HG02870 (cell line): ENCODE data around the gene GATD1.

Experiments used
- ATAC-seq: cut with Tn5 transposase; IDR thresholded peaks from one replicate; pipeline ENCODE4 v1.9.1; 2021; ENCODE audit warnings: mild to moderate bottlenecking, moderate library complexity; ENCODE audit not compliant: unreplicated experiment

Gene GATD1

DNA sequence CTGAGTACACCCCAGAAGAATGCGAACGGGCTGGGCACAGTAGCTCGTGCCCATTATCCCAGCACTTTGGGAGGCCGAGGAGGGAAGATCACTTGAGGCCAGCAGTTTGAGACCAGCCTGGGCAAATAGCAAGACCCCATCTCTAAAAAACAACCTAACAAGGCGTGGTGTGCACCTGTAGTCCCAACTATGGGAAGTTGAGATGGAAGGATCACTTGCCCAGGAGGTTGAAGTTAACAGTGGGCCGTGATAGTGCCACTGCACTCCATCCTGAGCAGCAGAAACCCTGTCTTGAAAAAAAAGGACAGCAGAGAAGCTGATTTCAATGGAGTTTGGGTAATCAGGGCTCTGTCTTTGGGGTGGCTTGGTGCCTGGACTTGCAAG is 35.8 kb upstream of the GATD1 start:
- ATAC-seq: no peak

DNA sequence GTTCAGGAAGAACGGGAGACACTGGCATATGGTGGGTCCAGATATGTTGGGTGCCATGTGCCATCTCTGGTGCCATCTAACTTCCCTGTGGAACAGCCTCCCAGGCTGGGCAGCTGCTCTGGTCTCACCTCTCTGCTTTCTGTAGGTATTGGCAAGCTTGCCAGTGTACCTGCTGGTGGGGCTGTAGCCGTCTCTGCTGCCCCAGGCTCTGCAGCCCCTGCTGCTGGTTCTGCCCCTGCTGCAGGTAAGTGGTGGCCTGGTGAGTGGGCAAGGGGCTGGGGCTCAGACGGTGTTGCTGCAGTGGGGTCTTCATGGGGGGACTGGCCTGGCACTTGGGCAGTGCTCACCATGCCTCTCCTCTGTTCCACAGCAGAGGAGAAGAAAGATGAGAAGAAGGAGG is 35.1 kb upstream of the GATD1 start:
- no peak for ATAC-seq

DNA sequence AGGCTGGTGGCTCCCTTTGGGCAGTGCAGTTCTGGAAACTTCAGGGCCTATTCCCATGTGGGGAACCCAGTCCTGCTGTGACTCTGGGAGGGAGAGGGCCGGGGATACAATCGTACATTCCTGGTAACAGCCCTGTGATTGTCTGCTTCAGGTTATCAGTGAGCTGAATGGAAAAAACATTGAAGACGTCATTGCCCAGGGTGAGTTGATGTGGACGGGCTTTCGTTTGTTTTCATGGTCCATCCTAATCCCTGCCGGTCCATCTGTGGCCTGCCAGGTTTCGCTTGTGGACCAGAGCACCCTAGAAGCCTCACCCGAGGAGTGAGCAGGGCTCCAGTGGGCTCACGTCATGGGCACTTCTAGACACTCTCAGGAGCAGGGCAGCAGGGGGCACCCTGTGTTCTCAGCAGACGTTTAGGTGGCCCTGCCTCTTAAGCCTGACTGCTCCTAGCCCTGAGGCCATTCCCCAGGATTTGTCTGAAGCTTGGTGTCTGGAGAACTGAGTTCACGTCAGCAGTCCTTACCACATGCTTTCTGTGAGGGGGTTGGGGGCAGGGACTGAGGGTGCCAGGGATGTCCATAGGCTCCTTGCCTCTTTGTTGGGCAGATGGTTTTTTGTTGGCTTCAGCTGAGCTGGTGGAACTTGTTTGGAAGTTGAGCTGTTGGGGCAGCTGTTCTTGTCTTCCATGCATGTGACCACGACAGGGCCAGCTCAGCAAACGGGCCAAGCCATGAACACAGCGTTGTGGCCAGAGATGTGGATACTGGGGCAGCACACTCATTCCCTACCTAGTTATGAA is 34.4 kb upstream of the GATD1 start:
- no peak for ATAC-seq

DNA sequence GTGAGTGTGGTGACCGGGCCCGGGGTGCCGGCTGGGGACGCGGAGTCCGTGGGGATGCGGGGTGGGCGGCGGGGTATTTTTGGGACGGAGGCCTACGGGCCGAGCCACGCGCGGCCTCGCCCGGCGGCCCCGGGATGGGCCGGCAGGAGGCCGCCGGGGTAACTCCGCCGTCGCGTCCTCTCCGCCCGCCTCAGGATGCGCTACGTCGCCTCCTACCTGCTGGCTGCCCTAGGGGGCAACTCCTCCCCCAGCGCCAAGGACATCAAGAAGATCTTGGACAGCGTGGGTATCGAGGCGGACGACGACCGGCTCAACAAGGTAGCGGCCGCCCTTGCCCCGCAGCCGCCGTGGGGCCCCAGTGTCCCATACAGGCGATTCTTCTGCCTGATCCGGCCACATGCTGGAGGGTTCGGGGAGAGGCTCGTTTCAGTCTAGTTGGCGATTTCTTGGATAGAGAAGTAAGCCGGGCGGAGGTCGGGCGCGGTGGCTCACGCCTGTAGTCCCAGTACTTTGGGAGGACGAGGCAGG is 32.8 kb upstream of the GATD1 start:
- no peak for ATAC-seq

DNA sequence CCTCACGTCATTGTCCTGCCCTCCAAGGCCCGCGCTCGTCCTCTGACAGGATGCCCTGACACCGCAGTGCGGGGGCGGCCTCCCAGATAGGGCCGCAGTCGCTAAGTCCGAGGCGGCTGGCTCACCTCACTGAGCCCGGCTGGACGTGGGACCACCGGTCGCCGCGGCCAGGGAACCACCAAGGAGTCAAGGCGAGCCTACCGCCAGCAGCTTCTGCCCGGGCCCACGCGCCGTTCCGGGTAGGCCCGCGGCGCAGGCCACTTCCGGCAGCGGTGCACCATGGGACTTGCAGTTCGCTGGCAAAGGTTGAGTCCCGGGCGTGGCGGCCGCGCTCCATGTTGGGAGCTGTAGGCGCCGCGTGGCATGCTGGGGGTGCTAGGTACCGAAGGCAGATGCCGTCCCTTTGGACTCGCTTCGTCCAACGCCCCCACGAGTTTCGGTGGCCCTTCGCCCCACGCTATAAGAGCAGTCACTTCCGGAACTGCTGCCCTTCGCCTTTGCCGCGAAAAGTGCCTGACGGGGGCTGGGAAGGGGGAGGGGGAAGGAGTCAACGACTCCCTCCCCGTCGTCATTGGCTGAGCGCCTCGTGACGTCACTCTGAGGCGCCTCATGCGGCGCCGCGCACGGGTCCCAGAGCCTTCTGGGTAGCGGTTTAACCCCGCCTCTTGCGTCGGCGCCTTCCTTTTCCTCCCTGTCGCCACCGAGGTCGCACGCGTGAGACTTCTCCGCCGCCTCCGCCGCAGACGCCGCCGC is 32.2 kb upstream of the GATD1 start, which contains the start of gene RPLP2:
Gene RPLP2, plus strand, starts transcription at position 681 of the 753 bp plus-strand sequence. CDS start 268 bp downstream, outside the sequence.
- peak; percentile 69 for ATAC-seq

DNA sequence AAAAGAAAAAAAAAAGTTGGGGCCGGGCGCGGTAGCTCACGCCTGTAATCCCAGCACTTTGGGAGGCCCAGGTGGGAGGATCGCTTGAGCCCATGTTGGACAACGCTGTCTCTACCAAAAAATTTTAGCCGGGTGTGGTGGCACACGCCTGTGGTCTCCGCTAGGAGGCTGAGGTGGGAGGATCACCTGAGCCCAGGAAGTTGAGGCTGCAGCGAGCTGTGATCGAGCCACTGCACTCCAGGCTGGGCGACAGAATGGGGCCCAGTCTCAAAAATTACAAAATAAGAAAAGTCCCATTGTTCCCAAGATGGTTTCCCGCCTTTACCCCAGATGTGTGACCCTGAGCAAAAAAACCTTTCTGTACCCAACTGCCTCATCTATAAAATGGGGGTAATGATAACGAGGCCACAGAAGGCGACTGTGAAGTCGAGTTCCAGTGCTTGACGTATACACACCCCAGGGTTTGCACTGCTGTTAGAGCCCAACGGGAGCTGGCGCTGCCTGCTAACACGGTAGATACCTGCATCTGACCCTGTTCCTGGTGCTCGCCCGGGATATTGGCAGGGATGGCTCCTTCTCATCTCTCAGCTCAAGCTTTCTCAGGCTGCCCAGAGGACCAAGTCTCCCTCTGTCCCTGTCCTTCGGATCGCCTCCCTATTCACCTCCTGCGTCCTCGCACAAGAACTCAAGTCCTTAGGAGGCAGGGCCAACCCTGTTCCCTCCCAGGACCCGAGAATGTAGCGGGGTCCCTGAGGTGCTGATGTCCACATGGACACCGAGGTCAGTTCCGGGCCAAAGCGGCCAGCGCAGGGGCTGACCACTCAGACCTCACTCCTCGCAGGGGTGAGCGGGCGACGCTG is 31.4 kb upstream of the GATD1 start:
- ATAC-seq: no peak

DNA sequence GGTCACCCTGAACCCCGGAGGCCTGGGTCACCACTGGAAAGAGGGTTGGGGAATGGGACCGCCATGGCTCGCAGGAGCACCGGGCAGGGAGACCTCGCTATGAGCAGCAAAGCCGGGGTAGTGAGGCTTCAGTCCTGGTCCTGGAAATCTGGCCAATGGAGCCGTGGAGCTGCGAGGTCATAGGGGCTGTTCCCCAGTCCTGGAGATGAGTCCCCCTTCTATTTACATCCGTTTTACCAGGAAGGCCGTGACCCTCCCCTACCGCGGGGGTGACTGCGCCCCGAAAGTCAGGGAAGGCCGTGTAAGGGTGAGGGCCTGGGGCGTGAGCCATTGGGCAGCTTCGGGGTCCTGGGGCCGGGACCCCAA is 27.3 kb upstream of the GATD1 start:
- no peak for ATAC-seq

DNA sequence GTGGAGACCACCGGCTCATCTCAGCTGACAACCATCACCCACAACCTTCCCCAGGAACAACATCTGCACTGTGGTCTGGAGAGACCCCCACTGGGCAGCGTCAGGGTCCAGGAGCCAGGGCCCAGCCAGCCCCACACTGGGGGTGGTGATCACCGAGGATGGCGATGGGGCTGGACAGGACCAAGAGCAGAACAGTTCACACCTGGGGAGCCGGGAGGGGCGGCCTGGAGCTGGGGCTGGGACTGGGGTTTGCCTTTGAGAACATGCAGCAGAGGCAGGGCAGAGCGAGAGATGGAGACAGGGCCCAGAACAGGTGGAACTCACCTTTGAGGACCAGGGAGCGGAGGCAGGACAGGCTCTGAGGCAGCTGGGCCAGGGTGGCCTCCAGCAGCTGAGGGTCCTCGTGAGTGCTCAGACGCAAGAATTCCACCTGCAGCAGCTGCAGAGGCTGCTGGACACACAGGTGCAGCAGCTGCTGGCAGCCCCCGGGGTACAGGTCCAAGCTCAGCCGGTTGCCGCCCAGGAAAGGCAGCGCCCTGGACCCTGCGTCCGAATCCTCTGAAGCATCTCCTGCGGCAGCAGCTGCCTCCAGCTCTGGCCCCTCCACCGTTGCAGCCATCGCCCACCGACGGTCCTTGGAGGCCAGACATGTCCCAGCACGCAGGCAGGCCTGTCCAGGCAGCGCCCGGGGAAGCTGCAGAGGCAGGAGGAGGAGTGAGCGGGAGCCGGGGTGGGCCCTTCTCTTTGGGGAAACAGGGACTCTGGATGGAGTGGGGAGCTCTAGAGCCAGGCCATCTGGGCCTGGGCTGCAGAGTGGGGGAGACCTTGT is 26.7 kb upstream of the GATD1 start:
- ATAC-seq: no peak

DNA sequence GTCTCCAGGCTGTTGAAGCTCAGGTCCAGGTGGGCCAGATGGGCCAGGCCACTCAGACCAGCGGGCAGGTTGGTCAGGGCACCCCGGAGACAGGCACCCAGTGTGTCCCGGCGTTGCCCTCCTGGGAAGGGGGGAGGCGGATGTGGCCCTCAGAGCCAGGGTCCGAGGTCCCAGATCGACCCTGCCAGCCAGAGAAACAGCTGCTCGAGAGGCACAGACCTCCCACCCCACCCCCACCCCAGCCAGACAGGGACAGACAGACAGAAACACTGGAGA is 26.1 kb upstream of the GATD1 start:
- no peak for ATAC-seq

DNA sequence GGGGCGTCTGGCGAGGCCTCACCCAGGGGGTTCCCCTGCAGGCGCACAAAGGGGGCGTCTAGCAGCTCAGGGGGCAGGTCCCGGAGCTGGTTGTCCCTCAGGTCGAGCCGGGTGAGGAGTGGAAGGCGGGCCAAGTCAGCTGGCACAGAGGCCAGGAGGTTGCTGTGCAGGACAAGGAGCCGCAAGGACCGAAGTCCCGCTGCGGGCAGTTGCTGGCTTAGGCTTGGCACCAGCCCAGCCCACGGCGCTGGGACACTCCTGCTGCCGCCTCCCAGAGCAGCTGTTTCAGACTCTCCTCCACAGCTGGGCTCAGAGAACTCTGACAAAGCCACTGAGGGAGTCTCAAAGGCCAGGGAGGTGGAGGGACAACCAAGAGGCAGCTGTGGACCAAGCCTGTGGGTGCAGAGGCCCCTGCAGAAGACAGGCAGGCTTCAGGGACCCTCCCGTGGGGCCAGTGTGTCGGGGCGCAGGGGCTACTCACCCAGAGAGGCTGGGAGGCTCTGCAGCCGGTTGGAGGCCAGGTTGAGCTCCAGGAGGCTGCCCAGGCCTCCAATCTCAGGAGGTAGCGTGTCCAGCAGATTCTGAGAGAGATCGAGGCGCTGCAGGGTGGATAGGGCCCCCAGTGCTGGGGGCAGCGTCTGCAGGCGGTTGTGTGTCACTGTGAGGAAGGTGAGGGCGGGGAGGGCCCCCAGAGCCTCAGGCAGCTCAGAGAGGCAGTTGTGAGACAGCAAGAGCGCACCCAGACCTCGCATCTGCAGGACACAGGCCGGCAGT is 25.6 kb upstream of the GATD1 start:
- ATAC-seq: no peak

DNA sequence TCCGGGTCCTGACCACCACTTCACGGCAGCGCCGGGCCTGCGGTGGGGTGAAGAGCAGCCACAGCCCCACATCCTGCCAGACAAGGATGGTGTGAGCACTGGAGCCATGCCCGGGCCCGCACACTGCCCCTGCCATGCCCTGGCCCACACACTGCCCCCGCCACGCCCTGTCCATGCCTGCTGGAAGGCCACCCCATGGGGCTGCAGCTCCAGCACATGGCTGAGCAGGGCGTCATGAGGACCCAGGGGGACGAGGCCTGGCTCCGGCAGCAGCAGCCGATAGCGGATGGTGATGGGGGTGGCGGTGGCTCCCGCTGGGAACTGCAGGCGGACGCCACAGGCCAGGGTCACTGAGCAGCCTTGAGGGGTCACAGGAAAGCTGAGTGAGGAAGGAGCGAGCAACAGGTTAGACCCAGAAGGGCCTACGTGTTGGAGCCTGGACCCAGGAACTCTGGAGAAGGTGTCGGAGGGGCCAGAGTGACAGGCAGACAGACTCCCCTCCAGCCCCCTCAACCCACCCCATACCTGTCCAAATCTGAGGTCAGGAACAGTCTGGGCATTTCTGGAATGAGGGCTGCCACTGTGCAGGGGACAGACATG is 24.8 kb upstream of the GATD1 start:
- ATAC-seq: no peak

DNA sequence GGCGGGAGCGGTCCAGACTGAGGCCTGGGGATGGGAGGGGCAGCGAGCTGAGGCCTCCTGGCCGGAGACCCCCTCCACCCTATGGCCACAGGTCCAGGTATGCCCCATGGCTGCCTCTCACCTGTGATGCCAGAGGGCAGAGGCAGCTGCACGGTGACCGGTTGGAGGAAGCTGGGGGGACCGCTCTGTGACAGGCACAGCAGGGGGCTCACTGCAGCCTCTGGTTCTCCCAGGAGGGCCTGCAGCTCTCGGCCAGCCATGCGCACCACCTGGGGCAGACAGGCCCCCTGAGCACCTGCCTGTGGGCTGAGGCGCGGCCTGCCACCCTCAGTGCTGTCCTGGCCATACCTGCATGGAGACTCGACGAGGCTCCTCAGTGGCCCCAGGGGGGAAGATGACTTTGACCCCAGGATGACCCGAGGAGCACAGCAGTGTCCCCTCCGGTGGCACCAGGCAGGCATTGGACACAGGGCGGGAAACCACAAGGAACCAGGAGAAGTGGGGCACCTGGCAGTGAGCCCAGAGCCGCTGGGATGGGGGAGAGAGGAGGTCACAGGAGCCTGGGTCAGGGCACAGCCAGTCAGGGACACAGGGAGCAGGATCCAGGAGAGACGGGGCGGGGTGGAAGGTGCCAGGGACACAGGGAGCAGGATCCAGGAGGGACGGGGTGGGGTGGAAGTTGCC is 24.0 kb upstream of the GATD1 start:
- ATAC-seq: no peak

DNA sequence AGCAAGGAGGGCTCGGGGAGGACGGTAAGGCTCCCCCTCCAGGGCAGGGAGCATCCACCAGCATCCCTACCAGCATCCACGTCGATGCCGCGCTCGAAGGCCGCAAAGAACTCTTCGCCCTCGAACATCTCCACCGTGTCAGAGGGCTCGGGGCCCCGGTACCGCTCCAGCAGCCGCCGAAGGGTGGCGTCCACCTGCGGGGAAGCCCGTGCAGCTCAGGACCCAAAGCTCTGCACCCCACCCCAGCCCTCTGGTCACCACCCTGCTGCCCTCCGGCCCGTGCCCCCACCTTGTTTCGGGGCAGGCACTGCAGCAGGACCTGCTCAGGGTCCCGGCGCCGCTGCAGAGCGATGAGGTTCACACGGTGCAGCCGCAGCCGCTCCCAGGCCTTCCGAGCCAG is 23.2 kb upstream of the GATD1 start:
- ATAC-seq: no peak

DNA sequence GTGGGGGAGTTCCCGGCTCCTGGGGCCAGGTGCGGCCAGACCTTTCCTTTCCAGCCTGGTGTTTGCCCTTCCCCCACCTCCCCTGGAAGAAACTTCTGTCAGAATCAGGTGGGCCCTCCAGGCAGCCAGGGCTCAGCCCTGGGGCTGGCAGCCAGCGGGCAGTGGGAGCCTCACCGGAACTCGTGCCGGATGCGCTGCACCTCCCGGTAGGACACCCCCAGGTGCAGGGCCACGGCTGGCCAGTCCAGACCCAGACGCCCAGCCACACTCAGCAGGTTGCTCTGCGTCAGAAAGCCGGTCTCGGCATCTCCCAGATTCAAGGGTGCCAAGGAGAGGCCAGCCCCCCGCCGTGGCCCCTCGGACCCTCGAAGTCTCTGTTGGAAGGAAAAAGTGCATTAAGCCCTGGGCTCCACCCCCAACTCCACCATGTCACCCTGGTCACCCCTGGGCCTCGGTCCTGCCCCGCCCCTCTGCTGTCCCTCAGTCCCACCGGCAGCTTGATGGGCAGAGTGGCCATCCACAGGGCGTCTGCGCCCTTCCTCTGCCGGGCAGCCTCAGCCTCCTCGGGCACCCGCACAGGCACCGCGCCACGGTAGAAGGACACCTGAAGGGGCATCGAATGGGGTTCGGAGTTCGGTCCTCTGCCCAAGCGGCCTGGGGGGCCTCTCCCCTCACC is 22.5 kb upstream of the GATD1 start:
- ATAC-seq: no peak

DNA sequence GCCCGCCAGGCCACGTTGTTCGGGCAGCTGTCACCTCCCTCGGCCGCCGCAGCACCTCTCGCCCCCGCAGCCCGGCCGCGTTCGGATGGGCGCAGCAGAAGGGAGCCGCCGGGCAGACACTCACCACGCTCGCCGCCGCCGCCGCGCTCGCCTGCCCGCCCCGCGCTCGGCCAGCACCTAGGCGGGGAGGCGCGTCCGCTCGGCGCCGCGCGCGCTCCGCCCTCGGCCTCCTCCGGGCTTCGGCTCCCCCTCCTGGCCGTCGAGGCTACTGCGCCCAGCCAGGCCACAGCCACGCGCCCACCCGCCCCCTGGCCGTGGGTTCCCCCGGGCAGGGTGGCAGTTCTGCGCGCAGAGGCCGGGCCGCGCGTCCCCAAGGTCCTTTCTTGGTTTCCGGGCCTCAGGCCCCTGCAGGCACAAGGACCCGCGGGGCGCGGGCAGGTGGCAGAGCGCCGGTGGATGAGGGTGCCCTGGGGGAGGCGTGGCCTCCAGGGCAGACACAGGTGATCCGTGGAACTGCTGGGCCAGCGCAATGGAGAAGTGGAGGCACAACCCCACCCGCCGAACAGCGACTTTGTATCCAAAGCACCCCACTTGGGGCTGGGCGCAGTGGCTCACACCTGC is 20.9 kb upstream of the GATD1 start, which contains the start of gene SLC25A22:
Gene SLC25A22, minus strand, starts transcription at position 189 of the 621 bp plus-strand sequence. CDS start 3,275 bp downstream, outside the sequence.
- peak; percentile 42 for ATAC-seq

DNA sequence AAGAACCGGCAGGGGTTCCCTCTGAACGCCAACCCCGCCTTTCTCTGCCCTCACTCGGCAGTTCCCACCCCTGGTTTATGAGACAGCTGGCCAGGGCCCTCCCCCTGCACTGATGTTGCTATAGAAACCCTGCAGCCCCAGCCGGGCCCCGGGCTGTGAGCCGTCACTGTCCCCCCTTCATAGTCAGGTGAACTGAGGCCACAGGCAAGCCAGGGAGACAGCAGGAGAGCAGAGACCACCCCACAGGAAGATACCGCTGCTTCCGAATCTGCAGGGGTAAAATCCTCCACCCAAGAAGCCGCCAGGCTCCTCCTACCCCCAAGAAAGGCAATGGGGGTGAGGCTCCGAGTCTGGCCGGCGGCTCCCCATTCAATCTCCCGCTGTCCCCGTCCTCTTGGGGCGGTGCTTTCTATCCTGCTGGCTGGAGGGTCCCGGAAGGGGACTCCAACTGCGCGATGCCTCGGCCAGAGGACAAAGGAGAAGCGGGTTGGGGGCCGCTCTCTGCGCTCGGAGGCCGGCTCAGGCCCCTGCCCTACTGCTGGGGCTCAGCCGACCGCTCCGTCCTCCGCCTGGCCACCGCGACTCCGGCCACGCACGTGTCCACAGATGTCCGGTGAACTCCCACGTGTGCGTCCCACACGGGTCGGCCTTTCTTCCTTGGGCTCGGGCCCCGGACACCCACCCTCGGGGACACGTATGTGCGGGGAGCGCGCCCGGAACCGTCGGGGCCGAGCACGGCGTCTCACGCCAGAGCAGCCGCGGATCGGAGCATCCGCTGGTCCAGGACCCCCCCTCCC is 20.2 kb upstream of the GATD1 start:
- peak; percentile 48 for ATAC-seq
